RKO (cell line): ENCODE data around the gene EPDR1.
A peak's percentile ranks its signal among the peaks of the same experiment; 100 is the strongest.

ENCODE experiments used
- DNase-seq: peaks from one replicate; pipeline ENCODE4 v3.0.0-alpha.2; 2016; ENCODE audit warnings: low spot score

The EPDR1 gene

GRCh38 chr7:37920305-37920848, at the start of gene EPDR1:
Gene EPDR1 (plus strand): TSS chr7:37920640. CDS start chr7:37920940, 300 bp downstream.
- no peak for DNase-seq

GRCh38 chr7:37882086-37882485, 38.4 kb upstream of the EPDR1 start:
- DNase-seq, result no peak

GRCh38 chr7:37893359-37893758, 27.1 kb upstream of the EPDR1 start:
- peak; percentile 3 for DNase-seq

GRCh38 chr7:37894671-37895070, 25.8 kb upstream of the EPDR1 start:
- no peak for DNase-seq

GRCh38 chr7:37899712-37900247, 20.7 kb upstream of the EPDR1 start:
- DNase-seq, result no peak

- peak; percentile 43 for DNase-seq
These were observed 19.1 kb upstream of the EPDR1 start for GRCh38 chr7:37901236-37901827.

GRCh38 chr7:37901890-37902524, 18.4 kb upstream of the EPDR1 start:
- no peak for DNase-seq

- DNase-seq, result no peak
These were observed 12.1 kb upstream of the EPDR1 start for GRCh38 chr7:37908221-37908788.

- DNase-seq, result no peak
These were observed 7.7 kb upstream of the EPDR1 start for GRCh38 chr7:37912756-37913155.

GRCh38 chr7:37915438-37915837, 5.0 kb upstream of the EPDR1 start:
- DNase-seq, result no peak

GRCh38 chr7:37916017-37916672, 4.3 kb upstream of the EPDR1 start:
- DNase-seq, result no peak

- peak; percentile 30 for DNase-seq
These were observed 3.5 kb upstream of the EPDR1 start, which contains the start of gene SFRP4 for GRCh38 chr7:37916673-37917660. Gene SFRP4 (minus strand): TSS chr7:37916817. CDS start chr7:37916537, 280 bp downstream.

- DNase-seq, result no peak
These were observed 1.9 kb upstream of the EPDR1 start for GRCh38 chr7:37918526-37918925.

- no peak for DNase-seq
These were observed 687 bp downstream of the EPDR1 start for GRCh38 chr7:37920849-37921805.

GRCh38 chr7:37921876-37922275, 1.4 kb downstream of the EPDR1 start:
- DNase-seq, result no peak

GRCh38 chr7:37923996-37924395, 3.6 kb downstream of the EPDR1 start:
- DNase-seq, result no peak

GRCh38 chr7:37924491-37925041, 4.1 kb downstream of the EPDR1 start:
- DNase-seq, result no peak

- DNase-seq, result no peak
These were observed 5.2 kb downstream of the EPDR1 start for GRCh38 chr7:37925620-37926019.

GRCh38 chr7:37927773-37928444, 7.5 kb downstream of the EPDR1 start:
- DNase-seq, result no peak
